ENCODE results near the gene CPA3.

Gene CPA3

GRCh38 chr3:148903022-148903442 lies 37.9 kb downstream of the CPA3 start:
- H3K9ac ChIP-seq (ENCODE audit: low read length) = no peak overlapping the region
- no peaks in the 10 kb centered on the region for H3K4me1 ChIP-seq (ENCODE audit: control insufficient read depth, insufficient read depth, low read length)
- H3K36me3 ChIP-seq (ENCODE audit: control insufficient read depth, insufficient read depth, low read length) = no peaks in the 10 kb centered on the region
- H3K4me3 ChIP-seq (ENCODE audit: low read length) = no peak overlapping the region
- H3K27me3 ChIP-seq (ENCODE audit: control insufficient read depth, insufficient read depth, low read length) = no peaks in the 10 kb centered on the region
- H3K27ac ChIP-seq (ENCODE audit: low read depth, low read length) = no peak overlapping the region

GRCh38 chr3:148903941-148904340 lies 38.8 kb downstream of the CPA3 start:
- Histone ChIP-seq H3K9ac (ENCODE audit: low read length) (no peak overlapping the region), H3K27ac (ENCODE audit: low read depth, low read length) (no peak overlapping the region), H3K4me3 (ENCODE audit: low read length) (no peak overlapping the region), H3K36me3 (ENCODE audit: control insufficient read depth, insufficient read depth, low read length) (no peaks in the 10 kb centered on the region), H3K4me1 (ENCODE audit: control insufficient read depth, insufficient read depth, low read length) (no peaks in the 10 kb centered on the region), H3K27me3 (ENCODE audit: control insufficient read depth, insufficient read depth, low read length) (no peaks in the 10 kb centered on the region)

GRCh38 chr3:148906667-148907066 lies 41.6 kb downstream of the CPA3 start:
- H3K9ac ChIP-seq (ENCODE audit: low read length) = no peak overlapping the region
- H3K36me3 ChIP-seq (ENCODE audit: control insufficient read depth, insufficient read depth, low read length) = no peaks in the 10 kb centered on the region
- no peaks in the 10 kb centered on the region for H3K27me3 ChIP-seq (ENCODE audit: control insufficient read depth, insufficient read depth, low read length)
- no peak overlapping the region for H3K27ac ChIP-seq (ENCODE audit: low read depth, low read length)
- no peak overlapping the region for H3K4me3 ChIP-seq (ENCODE audit: low read length)
- H3K4me1 ChIP-seq (ENCODE audit: control insufficient read depth, insufficient read depth, low read length) = no peaks in the 10 kb centered on the region

GRCh38 chr3:148911173-148911572 lies 46.1 kb downstream of the CPA3 start:
- Histone ChIP-seq H3K27me3 (ENCODE audit: control insufficient read depth, insufficient read depth, low read length) (no peaks in the 10 kb centered on the region), H3K9ac (ENCODE audit: low read length) (no peak overlapping the region), H3K36me3 (ENCODE audit: control insufficient read depth, insufficient read depth, low read length) (no peaks in the 10 kb centered on the region), H3K4me3 (ENCODE audit: low read length) (no peak overlapping the region), H3K27ac (ENCODE audit: low read depth, low read length) (no peak overlapping the region), H3K4me1 (ENCODE audit: control insufficient read depth, insufficient read depth, low read length) (no peaks in the 10 kb centered on the region)

GRCh38 chr3:148911592-148911991 lies 46.5 kb downstream of the CPA3 start:
- H3K4me3 ChIP-seq (ENCODE audit: low read length) = no peak overlapping the region
- H3K36me3 ChIP-seq (ENCODE audit: control insufficient read depth, insufficient read depth, low read length) = no peaks in the 10 kb centered on the region
- no peaks in the 10 kb centered on the region for H3K4me1 ChIP-seq (ENCODE audit: control insufficient read depth, insufficient read depth, low read length)
- no peak overlapping the region for H3K9ac ChIP-seq (ENCODE audit: low read length)
- H3K27me3 ChIP-seq (ENCODE audit: control insufficient read depth, insufficient read depth, low read length) = no peaks in the 10 kb centered on the region
- no peak overlapping the region for H3K27ac ChIP-seq (ENCODE audit: low read depth, low read length)

GRCh38 chr3:148914936-148915690 lies 50.0 kb downstream of the CPA3 start:
- H3K4me1 ChIP-seq (ENCODE audit: control insufficient read depth, insufficient read depth, low read length) = no peaks in the 10 kb centered on the region
- no peak overlapping the region for H3K9ac ChIP-seq (ENCODE audit: low read length)
- H3K36me3 ChIP-seq (ENCODE audit: control insufficient read depth, insufficient read depth, low read length) = no peaks in the 10 kb centered on the region
- H3K4me3 ChIP-seq (ENCODE audit: low read length) = no peak overlapping the region
- H3K27ac ChIP-seq (ENCODE audit: low read depth, low read length) = no peak overlapping the region
- H3K27me3 ChIP-seq (ENCODE audit: control insufficient read depth, insufficient read depth, low read length) = no peaks in the 10 kb centered on the region

- H3K4me1 ChIP-seq (ENCODE audit: control insufficient read depth, insufficient read depth, low read length) = no peaks in the 10 kb centered on the region
- H3K9ac ChIP-seq (ENCODE audit: low read length) = no peak overlapping the region
These were observed 51.0 kb downstream of the CPA3 start for GRCh38 chr3:148916132-148916531.

GRCh38 chr3:148922467-148922866 lies 57.4 kb downstream of the CPA3 start:
- H3K4me1 ChIP-seq (ENCODE audit: control insufficient read depth, insufficient read depth, low read length) = no peaks in the 10 kb centered on the region
- H3K27ac ChIP-seq (ENCODE audit: low read depth, low read length) = no peak overlapping the region
- H3K9ac ChIP-seq (ENCODE audit: low read length) = no peak overlapping the region
- H3K27me3 ChIP-seq (ENCODE audit: control insufficient read depth, insufficient read depth, low read length) = no peaks in the 10 kb centered on the region
- no peaks in the 10 kb centered on the region for H3K36me3 ChIP-seq (ENCODE audit: control insufficient read depth, insufficient read depth, low read length)
- H3K4me3 ChIP-seq (ENCODE audit: low read length) = no peak overlapping the region

More at GRCh38 chr3:148916132-148916531, 51.0 kb downstream of the CPA3 start:
- Histone ChIP-seq H3K4me3 (ENCODE audit: low read length) (no peak overlapping the region), H3K36me3 (ENCODE audit: control insufficient read depth, insufficient read depth, low read length) (no peaks in the 10 kb centered on the region), H3K27ac (ENCODE audit: low read depth, low read length) (no peak overlapping the region), H3K27me3 (ENCODE audit: control insufficient read depth, insufficient read depth, low read length) (no peaks in the 10 kb centered on the region)

GRCh38 chr3:148923592-148923991 lies 58.5 kb downstream of the CPA3 start:
- no peak overlapping the region for H3K27ac ChIP-seq (ENCODE audit: low read depth, low read length)
- no peaks in the 10 kb centered on the region for H3K4me1 ChIP-seq (ENCODE audit: control insufficient read depth, insufficient read depth, low read length)
- H3K9ac ChIP-seq (ENCODE audit: low read length) = no peak overlapping the region
- H3K36me3 ChIP-seq (ENCODE audit: control insufficient read depth, insufficient read depth, low read length) = no peaks in the 10 kb centered on the region
- H3K4me3 ChIP-seq (ENCODE audit: low read length) = no peak overlapping the region
- no peaks in the 10 kb centered on the region for H3K27me3 ChIP-seq (ENCODE audit: control insufficient read depth, insufficient read depth, low read length)

GRCh38 chr3:148924562-148924961 lies 59.5 kb downstream of the CPA3 start:
- Histone ChIP-seq H3K27me3 (ENCODE audit: control insufficient read depth, insufficient read depth, low read length) (no peaks in the 10 kb centered on the region), H3K27ac (ENCODE audit: low read depth, low read length) (no peak overlapping the region), H3K4me1 (ENCODE audit: control insufficient read depth, insufficient read depth, low read length) (no peaks in the 10 kb centered on the region), H3K36me3 (ENCODE audit: control insufficient read depth, insufficient read depth, low read length) (no peaks in the 10 kb centered on the region), H3K4me3 (ENCODE audit: low read length) (no peak overlapping the region), H3K9ac (ENCODE audit: low read length) (no peak overlapping the region)

GRCh38 chr3:148925845-148926244 lies 60.7 kb downstream of the CPA3 start:
- no peaks in the 10 kb centered on the region for H3K27me3 ChIP-seq (ENCODE audit: control insufficient read depth, insufficient read depth, low read length)
- no peak overlapping the region for H3K9ac ChIP-seq (ENCODE audit: low read length)
- H3K27ac ChIP-seq (ENCODE audit: low read depth, low read length) = no peak overlapping the region
- no peaks in the 10 kb centered on the region for H3K36me3 ChIP-seq (ENCODE audit: control insufficient read depth, insufficient read depth, low read length)
- no peaks in the 10 kb centered on the region for H3K4me1 ChIP-seq (ENCODE audit: control insufficient read depth, insufficient read depth, low read length)
- no peak overlapping the region for H3K4me3 ChIP-seq (ENCODE audit: low read length)

GRCh38 chr3:148930752-148931151 lies 65.7 kb downstream of the CPA3 start:
- no peak overlapping the region for H3K4me3 ChIP-seq (ENCODE audit: low read length)
- H3K9ac ChIP-seq (ENCODE audit: low read length) = no peak overlapping the region
- no peak overlapping the region for H3K27ac ChIP-seq (ENCODE audit: low read depth, low read length)
- H3K4me1 ChIP-seq (ENCODE audit: control insufficient read depth, insufficient read depth, low read length) = no peaks in the 10 kb centered on the region
- H3K27me3 ChIP-seq (ENCODE audit: control insufficient read depth, insufficient read depth, low read length) = no peaks in the 10 kb centered on the region
- H3K36me3 ChIP-seq (ENCODE audit: control insufficient read depth, insufficient read depth, low read length) = no peaks in the 10 kb centered on the region

- Histone ChIP-seq H3K4me3 (ENCODE audit: low read length) (no peak overlapping the region), H3K36me3 (ENCODE audit: control insufficient read depth, insufficient read depth, low read length) (no peaks in the 10 kb centered on the region), H3K27ac (ENCODE audit: low read depth, low read length) (no peak overlapping the region), H3K4me1 (ENCODE audit: control insufficient read depth, insufficient read depth, low read length) (no peaks in the 10 kb centered on the region), H3K27me3 (ENCODE audit: control insufficient read depth, insufficient read depth, low read length) (no peaks in the 10 kb centered on the region), H3K9ac (ENCODE audit: low read length) (no peak overlapping the region)
These were observed 66.5 kb downstream of the CPA3 start for GRCh38 chr3:148931574-148931973.
